WTC11 (cell line): ENCODE data around the gene NCLN. TPM values are rescaled to one million over a fixed set of nuclear protein-coding genes. Genes with fewer than 3 reads are reported as not detected.

ENCODE experiments used
- ATAC-seq: fragments of 200-7000 bp; cut with Tn5 transposase; 2 replicates; pipeline ENCODE4 v1.10.0; 2021; ENCODE audit warnings: mild to moderate bottlenecking, moderate library complexity
- CTCF ChIA-PET: fragments of 300-600 bp; sonication (Branson Sonifier 250); formaldehyde crosslinking; loops from one replicate; lab custom pipeline; 2021; ENCODE audit warnings: antibody characterized with exemption; lab: Charles Lee
- POLR2A ChIA-PET: fragments of 350-600 bp; sonication (Branson Sonifier 250); formaldehyde crosslinking; loops from one replicate; lab custom pipeline; 2021; ENCODE audit warnings: antibody characterized with exemption; lab: Charles Lee
- DNase-seq: peaks from one replicate; pipeline ENCODE4 v3.0.0; 2021; ENCODE audit warnings: low spot score
- H3K27ac Mint-ChIP-seq: 2 replicates; pipeline ENCODE4 v1.8.0; 2021; ENCODE audit warnings: mixed read lengths
- H3K27me3 Mint-ChIP-seq: 2 replicates; pipeline ENCODE4 v1.8.0; 2021; ENCODE audit warnings: low read depth, mild to moderate bottlenecking, moderate library complexity, mixed read lengths
- H3K36me3 Mint-ChIP-seq: 2 replicates; pipeline ENCODE4 v1.8.0; 2021; ENCODE audit warnings: mixed read lengths
- H3K4me1 Mint-ChIP-seq: 2 replicates; pipeline ENCODE4 v1.8.0; 2022; ENCODE audit warnings: mixed read lengths
- H3K4me3 Mint-ChIP-seq: 2 replicates; pipeline ENCODE4 v1.8.0; 2021; ENCODE audit warnings: mild to moderate bottlenecking, moderate library complexity, mixed read lengths
- H3K9me3 Mint-ChIP-seq: 2 replicates; pipeline ENCODE4 v1.8.0; 2021; ENCODE audit warnings: mixed read lengths
- E2F1 ChIP-seq: sonication (generic); formaldehyde crosslinking; IDR thresholded peaks from 2 replicates; pipeline ENCODE4 v1.8.0; 2022; ENCODE audit warnings: mild to moderate bottlenecking, missing genetic modification reagents
- E2F4 ChIP-seq: sonication (generic); formaldehyde crosslinking; IDR thresholded peaks from 2 replicates; pipeline ENCODE4 v1.8.1; 2022; ENCODE audit warnings: low read depth, mild to moderate bottlenecking, moderate library complexity, missing genetic modification reagents, borderline replicate concordance
- ESRRA ChIP-seq: sonication (generic); formaldehyde crosslinking; IDR thresholded peaks from 2 replicates; pipeline ENCODE4 v1.8.1; 2022; ENCODE audit warnings: mild to moderate bottlenecking, missing genetic modification reagents, borderline replicate concordance
- FOXK1 ChIP-seq: sonication (generic); formaldehyde crosslinking; IDR thresholded peaks from 2 replicates; pipeline ENCODE4 v1.8.0; 2022; ENCODE audit warnings: mild to moderate bottlenecking, moderate library complexity, missing genetic modification reagents
- FOXP1 ChIP-seq: sonication (generic); formaldehyde crosslinking; IDR thresholded peaks from 2 replicates; pipeline ENCODE4 v1.8.0; 2022; ENCODE audit warnings: missing genetic modification reagents, mild to moderate bottlenecking, moderate library complexity, borderline replicate concordance
- FOXP4 ChIP-seq: sonication (generic); formaldehyde crosslinking; IDR thresholded peaks from 2 replicates; pipeline ENCODE4 v1.8.0; 2022; ENCODE audit warnings: mild to moderate bottlenecking, missing genetic modification reagents
- GABPB1 ChIP-seq: sonication (generic); formaldehyde crosslinking; IDR thresholded peaks from 2 replicates; pipeline ENCODE4 v1.8.1; 2023; ENCODE audit warnings: mild to moderate bottlenecking, missing genetic modification reagents
- GRHL2 ChIP-seq: fragments of 250-450 bp; sonication (Bioruptor Pico); IDR thresholded peaks from 2 replicates; pipeline ENCODE4 v1.8.0; 2022; ENCODE audit warnings: mild to moderate bottlenecking, moderate library complexity; ENCODE audit not compliant: insufficient replicate concordance, severe bottlenecking
- IRF1 ChIP-seq: sonication (generic); formaldehyde crosslinking; IDR thresholded peaks from 2 replicates; pipeline ENCODE4 v1.8.0; 2023; ENCODE audit warnings: missing genetic modification reagents
- JUN ChIP-seq: sonication (generic); formaldehyde crosslinking; IDR thresholded peaks from 2 replicates; pipeline ENCODE4 v1.8.0; 2023; ENCODE audit warnings: mild to moderate bottlenecking, missing genetic modification reagents
- MLX ChIP-seq: sonication (generic); formaldehyde crosslinking; IDR thresholded peaks from 2 replicates; pipeline ENCODE4 v1.8.1; 2023; ENCODE audit warnings: mild to moderate bottlenecking, missing genetic modification reagents, moderate library complexity
- NFE2L1 ChIP-seq: sonication (generic); formaldehyde crosslinking; IDR thresholded peaks from 2 replicates; pipeline ENCODE4 v1.8.1; 2023; ENCODE audit warnings: missing genetic modification reagents
- NFYB ChIP-seq: sonication (generic); formaldehyde crosslinking; conservative IDR thresholded peaks from 2 replicates; pipeline ENCODE4 v1.8.0; 2022; ENCODE audit warnings: low read depth, missing genetic modification reagents
- RELA ChIP-seq: sonication (generic); formaldehyde crosslinking; IDR thresholded peaks from 2 replicates; pipeline ENCODE4 v1.8.1; 2022; ENCODE audit warnings: missing genetic modification reagents, mild to moderate bottlenecking, borderline replicate concordance
- SMAD3 ChIP-seq: sonication (generic); formaldehyde crosslinking; IDR thresholded peaks from 2 replicates; pipeline ENCODE4 v1.8.0; 2022; ENCODE audit warnings: missing genetic modification reagents, mild to moderate bottlenecking, borderline replicate concordance
- SOX15 ChIP-seq: fragments of 250-450 bp; sonication (Bioruptor Pico); IDR thresholded peaks from 2 replicates; pipeline ENCODE4 v1.9.0; 2021; ENCODE audit warnings: mild to moderate bottlenecking
- TCF7 ChIP-seq: sonication (generic); formaldehyde crosslinking; IDR thresholded peaks from 2 replicates; pipeline ENCODE4 v1.8.0; 2022; ENCODE audit warnings: mild to moderate bottlenecking, low read depth, missing genetic modification reagents, moderate library complexity
- TEAD1 ChIP-seq: sonication (generic); formaldehyde crosslinking; IDR thresholded peaks from 2 replicates; pipeline ENCODE4 v1.8.0; 2022; ENCODE audit warnings: mild to moderate bottlenecking, missing genetic modification reagents
- TEAD4 ChIP-seq: sonication (generic); formaldehyde crosslinking; IDR thresholded peaks from 2 replicates; pipeline ENCODE4 v1.8.0; 2022; ENCODE audit warnings: mild to moderate bottlenecking, missing genetic modification reagents
- TP53 ChIP-seq: sonication (generic); formaldehyde crosslinking; IDR thresholded peaks from 2 replicates; pipeline ENCODE4 v1.8.1; 2023; ENCODE audit warnings: mild to moderate bottlenecking, missing genetic modification reagents
- USF2 ChIP-seq: sonication (generic); formaldehyde crosslinking; IDR thresholded peaks from 2 replicates; pipeline ENCODE4 v1.8.1; 2023; ENCODE audit warnings: mild to moderate bottlenecking, missing genetic modification reagents, moderate library complexity
- ZBTB21 ChIP-seq: sonication (generic); formaldehyde crosslinking; IDR thresholded peaks from 2 replicates; pipeline ENCODE4 v1.8.1; 2023; ENCODE audit warnings: mild to moderate bottlenecking, missing genetic modification reagents, borderline replicate concordance
- ZMAT4 ChIP-seq: fragments of 250-450 bp; sonication (Bioruptor Pico); IDR thresholded peaks from 2 replicates; pipeline ENCODE4 v1.9.0; 2021; ENCODE audit warnings: mild to moderate bottlenecking
- ZNF138 ChIP-seq: sonication (generic); formaldehyde crosslinking; conservative IDR thresholded peaks from 2 replicates; pipeline ENCODE4 v1.8.1; 2022; ENCODE audit warnings: mild to moderate bottlenecking, moderate library complexity, missing genetic modification reagents
- ZNF263 ChIP-seq: sonication (generic); formaldehyde crosslinking; IDR thresholded peaks from 2 replicates; pipeline ENCODE4 v1.8.1; 2022; ENCODE audit warnings: low read depth, mild to moderate bottlenecking, moderate library complexity, missing genetic modification reagents
- total RNA-seq: library from RNA; stranded (reverse); gene quantifications from 3 replicates; pipeline ENCODE4 v1.2.3, GENCODE V29; 2021

NCLN gene
- total RNA-seq, 1 experiment from 2014 or later = 113 TPM

GRCh38 chr19:3243819-3244700 lies 58.3 kb downstream of the NCLN start (continued):
- peak; percentile 45; the same call in 1 of the 2 replicates for TF ChIP-seq TCF7
- TF ChIP-seq TEAD4 (CRISPR knock-in tag) = peak; percentile 78; the same call in 1 of the 2 replicates
- no peak for TF ChIP-seq GABPB1 (CRISPR knock-in tag)
- peak; percentile 72; the same call in 1 of the 2 replicates for TF ChIP-seq JUN (CRISPR knock-in tag)
- peak; percentile 48; the same call in 1 of the 2 replicates for TF ChIP-seq E2F4
- TF ChIP-seq SMAD3 (CRISPR knock-in tag) = peak; percentile 68; the same call in 1 of the 2 replicates
- TF ChIP-seq TP53 (CRISPR knock-in tag) = no peak
- TF ChIP-seq IRF1 (CRISPR knock-in tag) = peak; percentile 76; the same call in 1 of the 2 replicates
- 0 out of 2 replicates have a peak, but pooled peaks have one; percentile 59 for TF ChIP-seq FOXP1 (CRISPR knock-in tag)
- TF ChIP-seq NFE2L1 (CRISPR knock-in tag) = peak; percentile 82
- TF ChIP-seq ESRRA (CRISPR knock-in tag) = no peak
- peak; percentile 87; the same call in 1 of the 2 replicates for TF ChIP-seq FOXP4 (CRISPR knock-in tag)
- no peak for TF ChIP-seq E2F1 (CRISPR knock-in tag)
- TF ChIP-seq FOXK1 (CRISPR knock-in tag) = no peak

GRCh38 chr19:3245050-3245449 lies 59.3 kb downstream of the NCLN start:
- ATAC-seq (no peak), DNase-seq (no peak)
- ChIA-PET POLR2A (interaction anchor here (0.6 kb wide), 2 partner anchors 9 to 61 kb away, joined by 3 read pairs; no protein-coding TSS in a partner anchor), CTCF (interaction anchor here (1.7 kb wide), 1 partner anchor 31 kb away, joined by 4 read pairs; no protein-coding TSS in a partner anchor)
- no peak overlapping the region for H3K4me3 Mint-ChIP-seq
- peaks cover 7% of the 10 kb centered on the region for H3K27me3 Mint-ChIP-seq
- no peak overlapping the region for H3K27ac Mint-ChIP-seq
- H3K36me3 Mint-ChIP-seq = no peaks in the 10 kb centered on the region
- H3K9me3 Mint-ChIP-seq = 0 out of 2 replicates have a peak, but pooled peaks cover 3% of the 10 kb centered on the region
- peaks cover 3% of the 10 kb centered on the region for H3K4me1 Mint-ChIP-seq
- no peak for TF ChIP-seq ZBTB21 (CRISPR knock-in tag)
- no peak for TF ChIP-seq NFYB (CRISPR knock-in tag)
- TF ChIP-seq ZNF138 (CRISPR knock-in tag) = no peak
- TF ChIP-seq MLX (CRISPR knock-in tag) = no peak
- TF ChIP-seq GRHL2 (CRISPR knock-in tag) = no peak
- no peak for TF ChIP-seq RELA (CRISPR knock-in tag)
- no peak for TF ChIP-seq ZNF263 (CRISPR knock-in tag)
- no peak for TF ChIP-seq USF2 (CRISPR knock-in tag)
- TF ChIP-seq FOXP4 (CRISPR knock-in tag) = no peak
- TF ChIP-seq TEAD1 = no peak
- TF ChIP-seq SOX15 (CRISPR knock-in tag) = no peak
- TF ChIP-seq GABPB1 (CRISPR knock-in tag) = no peak
- TF ChIP-seq ZMAT4 (CRISPR knock-in tag) = no peak
